SK-N-SH (cell line): ENCODE data around the gene KRT40. TPM values are rescaled to one million over a fixed set of nuclear protein-coding genes. Genes with fewer than 3 reads are reported as not detected.

Experiments
- CTCF ChIA-PET: fragments of 300-600, 350-600 bp; formaldehyde crosslinking; extraction: SDS; loops from one replicate; lab custom pipeline; 2021; lab: Yijun Ruan, JAX
- POLR2A ChIA-PET: fragments of 350-600 bp; sonication (Branson Sonifier 250); formaldehyde crosslinking; extraction: SDS; loops from one replicate; lab custom pipeline; 2020; ENCODE audit warnings: antibody characterized with exemption, inconsistent platforms; lab: Yijun Ruan, JAX
- DNase-seq: peaks from one replicate; pipeline ENCODE4 v3.0.0; 2012
- H2AFZ ChIP-seq: fragments of 200-600 bp; sonication (generic); 2 replicates; pipeline ENCODE4 v1.8.1; 2016; ENCODE audit warnings: antibody characterized with exemption, mild to moderate bottlenecking, low read depth
- H3F3A ChIP-seq: fragments of 200-600 bp; sonication (generic); replicated peaks from 2 replicates; pipeline ENCODE3; 2016; ENCODE audit warnings: antibody characterized with exemption, mild to moderate bottlenecking; ENCODE audit not compliant: insufficient read depth
- H3K27ac ChIP-seq, 2 experiments: fragments of 200-500 bp in 1 of 2; fragments of 200-600 bp in 1 of 2; sonication (Bioruptor generic) in 1 of 2; sonication (generic), shearing (Covaris generic) in 1 of 2; 2 replicates each; pipeline versions ENCODE4 v1.5.1 to v1.6.1; 2014 to 2016; ENCODE audit warnings: low read depth in 2 of 2, inconsistent platforms in 1 of 2, low read length in 1 of 2, mild to moderate bottlenecking in 1 of 2, mixed read lengths in 1 of 2
- H3K27me3 ChIP-seq: fragments of 200-600 bp; sonication (generic), shearing (Covaris generic); 2 replicates; pipeline ENCODE4 v1.6.1; 2016; ENCODE audit warnings: mixed run types; ENCODE audit not compliant: insufficient read depth
- H3K36me3 ChIP-seq, 2 experiments: fragments of 200-500 bp in 1 of 2; fragments of 200-600 bp in 1 of 2; sonication (Bioruptor generic) in 1 of 2; sonication (generic) in 1 of 2; replicated peaks in 1 of 2; 2 replicates each; pipeline versions ENCODE3 to v1.5.1; 2014 to 2016; ENCODE audit warnings: low read length in 1 of 2, mild to moderate bottlenecking in 1 of 2; ENCODE audit not compliant: insufficient read depth in 2 of 2, control insufficient read depth in 1 of 2
- H3K4me1 ChIP-seq, 2 experiments: fragments of 200-500 bp in 1 of 2; fragments of 200-600 bp in 1 of 2; sonication (Bioruptor generic) in 1 of 2; sonication (generic), shearing (Covaris generic) in 1 of 2; 2 replicates each; pipeline versions ENCODE4 v1.5.1 to v1.6.1; 2014 to 2016; ENCODE audit warnings: low read depth in 1 of 2, low read length in 1 of 2, mixed run types in 1 of 2; ENCODE audit not compliant: insufficient read depth in 2 of 2, control insufficient read depth in 1 of 2
- H3K4me2 ChIP-seq: fragments of 200-600 bp; sonication (generic), shearing (Covaris generic); 2 replicates; pipeline ENCODE4 v1.6.1; 2017; ENCODE audit warnings: mixed run types
- H3K4me3 ChIP-seq, 2 experiments: fragments of 200-500 bp in 1 of 2; fragments of 200-600 bp in 1 of 2; sonication (Bioruptor generic) in 1 of 2; sonication (generic), shearing (Covaris generic) in 1 of 2; 2 replicates each; pipeline versions ENCODE4 v1.5.1 to v1.8.1; 2014 to 2016; ENCODE audit warnings: low read depth in 2 of 2, inconsistent platforms in 1 of 2, low read length in 1 of 2, mild to moderate bottlenecking in 1 of 2, mixed read lengths in 1 of 2, moderate library complexity in 1 of 2
- H3K79me2 ChIP-seq: fragments of 200-600 bp; sonication (generic); 2 replicates; pipeline ENCODE4 v1.8.1; 2017; ENCODE audit warnings: mild to moderate bottlenecking; ENCODE audit not compliant: insufficient read depth
- H3K9ac ChIP-seq: fragments of 200-600 bp; sonication (generic); 2 replicates; pipeline ENCODE4 v1.6.1; 2017; ENCODE audit warnings: mixed run types
- H3K9me2 ChIP-seq: fragments of 200-600 bp; sonication (generic); 2 replicates; pipeline ENCODE4 v1.6.1; 2017; ENCODE audit warnings: mixed run types
- H3K9me3 ChIP-seq: fragments of 200-600 bp; sonication (generic); 2 replicates; pipeline ENCODE4 v1.6.1; 2017; ENCODE audit warnings: mixed run types, mild to moderate bottlenecking, moderate library complexity
- H4K20me1 ChIP-seq: fragments of 200-600 bp; sonication (generic); 2 replicates; pipeline ENCODE4 v1.6.1; 2017; ENCODE audit warnings: mild to moderate bottlenecking, mixed run types; ENCODE audit not compliant: insufficient read depth
- CHD2 ChIP-seq: fragments of 150-350 bp; IDR thresholded peaks from 2 replicates; pipeline ENCODE4 v1.6.1; 2018; ENCODE audit warnings: low read length; ENCODE audit not compliant: partially characterized antibody
- ELF1 ChIP-seq: IDR thresholded peaks from 2 replicates; pipeline ENCODE4 v1.4.0; 2012
- EP300 ChIP-seq, 2 experiments: IDR thresholded peaks; 2 replicates each; pipeline versions ENCODE4 v1.4.0 to v1.6.1; 2012; ENCODE audit warnings: borderline replicate concordance in 1 of 2, low read depth in 1 of 2, low read length in 1 of 2
- EZH2phosphoT487 ChIP-seq: fragments of 200-600 bp; sonication (generic); IDR thresholded peaks from 2 replicates; pipeline ENCODE4 v1.6.1; 2017; ENCODE audit warnings: low read depth, mixed run types, mild to moderate bottlenecking, antibody characterized with exemption, moderate library complexity, borderline replicate concordance
- FOSL2 ChIP-seq: IDR thresholded peaks from 2 replicates; pipeline ENCODE4 v1.4.0; 2012; ENCODE audit warnings: low read depth, mild to moderate bottlenecking, moderate library complexity, borderline replicate concordance
- FOXJ3 ChIP-seq: sonication (generic); formaldehyde crosslinking; IDR thresholded peaks from 2 replicates; pipeline ENCODE4 v1.5.1; 2020; ENCODE audit warnings: mild to moderate bottlenecking, missing genetic modification reagents
- FOXM1 ChIP-seq: IDR thresholded peaks from 2 replicates; pipeline ENCODE4 v1.4.0; 2012; ENCODE audit warnings: low read depth, mild to moderate bottlenecking
- GABPA ChIP-seq: IDR thresholded peaks from 2 replicates; pipeline ENCODE4 v1.4.0; 2012; ENCODE audit warnings: low read depth, mild to moderate bottlenecking
- IRF3 ChIP-seq: fragments of 150-350 bp; IDR thresholded peaks from 2 replicates; pipeline ENCODE4 v1.6.1; 2016; ENCODE audit warnings: mild to moderate bottlenecking, low read depth, low read length
- JUND ChIP-seq: IDR thresholded peaks from 2 replicates; pipeline ENCODE4 v1.4.0; 2012
- MAX ChIP-seq: IDR thresholded peaks from 2 replicates; pipeline ENCODE4 v1.4.0; 2012; ENCODE audit warnings: low read depth
- MEF2A ChIP-seq: IDR thresholded peaks from 2 replicates; pipeline ENCODE4 v1.4.0; 2012; ENCODE audit warnings: low read depth, borderline replicate concordance
- MXI1 ChIP-seq: IDR thresholded peaks from 2 replicates; pipeline ENCODE4 v1.6.1; 2012; ENCODE audit warnings: mild to moderate bottlenecking, low read depth, low read length, improper control_type of control experiment
- NRF1 ChIP-seq: IDR thresholded peaks from 2 replicates; pipeline ENCODE4 v1.6.1; 2012; ENCODE audit warnings: low read depth, mild to moderate bottlenecking, low read length
- POLR2AphosphoS5 ChIP-seq: IDR thresholded peaks from 2 replicates; pipeline ENCODE4 v1.6.1; 2012; ENCODE audit warnings: low read depth, low read length
- RAD21 ChIP-seq: IDR thresholded peaks from 2 replicates; pipeline ENCODE4 v1.6.1; 2012; ENCODE audit warnings: mild to moderate bottlenecking, low read length
- RCOR1 ChIP-seq: fragments of 150-350 bp; IDR thresholded peaks from 2 replicates; pipeline ENCODE4 v1.6.1; 2017; ENCODE audit warnings: antibody characterized with exemption, low read length
- RXRA ChIP-seq: IDR thresholded peaks from 2 replicates; pipeline ENCODE4 v1.4.0; 2012; ENCODE audit warnings: low read depth, mild to moderate bottlenecking, borderline replicate concordance
- SMC3 ChIP-seq: IDR thresholded peaks from 2 replicates; pipeline ENCODE4 v1.6.1; 2012; ENCODE audit warnings: low read depth, low read length, improper control_type of control experiment
- TEAD4 ChIP-seq: IDR thresholded peaks from 2 replicates; pipeline ENCODE4 v1.4.0; 2012; ENCODE audit warnings: mild to moderate bottlenecking, borderline replicate concordance; ENCODE audit not compliant: insufficient read depth
- USF2 ChIP-seq: fragments of 150-350 bp; IDR thresholded peaks from 2 replicates; pipeline ENCODE4 v1.6.1; 2017; ENCODE audit warnings: antibody characterized with exemption, low read length, low read depth, borderline replicate concordance
- YY1 ChIP-seq: IDR thresholded peaks from 2 replicates; pipeline ENCODE4 v1.4.0; 2012; ENCODE audit warnings: low read depth, mild to moderate bottlenecking
- WGBS: methylation state at CpG from one replicate; pipeline ENCODE4 v1.1.6; 2017; ENCODE audit warnings: low lambda C conversion rate; 5-methylcytosine and 5-hydroxymethylcytosine counted together
- polyA plus RNA-seq, 3 experiments: library from polyadenylated mRNA; depleted of rRNA; stranded (reverse); fragments of >200 nt; gene quantifications; 2 replicates each; pipeline ENCODE4 v1.2.3, GENCODE V29; 2012
- TF ChIP-seq, protein P1 (sequence below): IDR thresholded peaks from 2 replicates; pipeline ENCODE4 v1.4.0; 2012; ENCODE audit warnings: low read depth, borderline replicate concordance

The KRT40 gene
- polyA plus RNA-seq, 1 of the 3 experiments (the other 2 are of a cell fraction) = not detected

DNA sequence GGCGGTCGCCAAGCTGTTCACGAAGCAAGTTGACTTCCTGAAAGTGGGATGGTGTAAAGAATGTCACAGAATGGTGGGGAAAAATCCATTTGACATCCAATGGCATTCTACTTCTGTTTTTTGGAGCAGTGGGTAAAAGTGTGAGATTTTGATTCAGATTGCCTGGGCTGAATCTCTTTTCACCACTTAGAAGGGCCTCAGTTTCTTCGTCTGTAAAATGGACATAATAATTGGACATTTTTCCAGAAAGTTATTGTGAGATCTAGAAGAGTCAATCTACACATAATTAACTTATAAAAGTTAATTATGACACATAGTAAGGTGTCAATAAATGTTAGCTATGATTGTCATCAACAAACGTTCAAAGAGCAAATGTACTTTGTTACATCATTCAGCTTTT, 3.0 kb downstream of the KRT40 start:
- H3K27me3 ChIP-seq = peaks cover 37% of the 10 kb centered on the region; the same call in 1 of the 2 replicates
- no peaks in the 10 kb centered on the region for H3K9me2 ChIP-seq
- H3K79me2 ChIP-seq = no peaks in the 10 kb centered on the region
- no peaks in the 10 kb centered on the region; a peak in 1 of 4 replicates for H3K4me1 ChIP-seq
- TF ChIP-seq JUND = no peak
- no peak for TF ChIP-seq YY1
- TF ChIP-seq, protein P1, sequence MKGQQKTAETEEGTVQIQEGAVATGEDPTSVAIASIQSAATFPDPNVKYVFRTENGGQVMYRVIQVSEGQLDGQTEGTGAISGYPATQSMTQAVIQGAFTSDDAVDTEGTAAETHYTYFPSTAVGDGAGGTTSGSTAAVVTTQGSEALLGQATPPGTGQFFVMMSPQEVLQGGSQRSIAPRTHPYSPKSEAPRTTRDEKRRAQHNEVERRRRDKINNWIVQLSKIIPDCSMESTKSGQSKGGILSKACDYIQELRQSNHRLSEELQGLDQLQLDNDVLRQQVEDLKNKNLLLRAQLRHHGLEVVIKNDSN = no peak
- TF ChIP-seq FOSL2 = no peak
- no peak for TF ChIP-seq RXRA
- TF ChIP-seq FOXJ3 (CRISPR knock-in tag) = no peak
- TF ChIP-seq MXI1 = no peak
- WGBS = 23% methylated on average over 5 of the region's 5 CpGs
- H2AFZ ChIP-seq = no peak overlapping the region
- no peak for DNase-seq
- no peak overlapping the region for H3K4me3 ChIP-seq
- H3K27ac ChIP-seq = no peak overlapping the region
- no peaks in the 10 kb centered on the region for H4K20me1 ChIP-seq
- POLR2A ChIA-PET = no interaction called here
- H3K9ac ChIP-seq = no peak overlapping the region
- H3K9me3 ChIP-seq = no peaks in the 10 kb centered on the region
- H3K36me3 ChIP-seq = no peaks in the 10 kb centered on the region
- no peak overlapping the region for H3K4me2 ChIP-seq
- CTCF ChIA-PET = interaction anchor here (0.6 to 1.4 kb wide), 2 partner anchors 83 to 667 kb away, joined by 3 read pairs; no protein-coding TSS in a partner anchor
- H3F3A ChIP-seq = no peaks in the 10 kb centered on the region

DNA sequence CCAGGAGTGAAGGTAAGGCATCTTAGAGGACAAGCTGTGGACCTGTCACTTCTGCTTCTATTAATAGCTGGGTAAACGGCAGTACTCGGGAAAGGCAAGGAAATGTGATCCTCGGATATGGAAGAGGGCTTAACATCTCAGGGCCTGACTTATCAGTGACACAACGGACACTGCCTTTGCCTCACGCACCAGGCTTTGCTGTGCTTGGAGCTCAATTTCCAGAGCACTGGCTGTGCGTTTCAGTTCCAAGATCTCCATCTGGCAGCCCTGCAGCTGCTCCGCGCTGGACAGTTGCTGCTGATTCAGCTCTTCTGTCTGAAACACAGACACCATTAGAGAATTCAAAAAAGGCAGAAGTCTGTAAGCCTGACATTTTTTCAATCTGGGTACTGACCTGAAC, 3.5 kb downstream of the KRT40 start:
- no peak overlapping the region for H3K27ac ChIP-seq
- TF ChIP-seq NRF1 (no peak), IRF3 (no peak), USF2 (no peak), CHD2 (no peak), RCOR1 (no peak), MAX (no peak), EZH2phosphoT487 (no peak), RXRA (no peak), RAD21 (no peak), TEAD4 (no peak), SMC3 (no peak), POLR2AphosphoS5 (no peak), YY1 (no peak), ELF1 (no peak), EP300 (IDR thresholded peaks at IDR 0.05; ENCODE audit: borderline replicate concordance in 1 of 2, low read depth in 1 of 2, low read length in 1 of 2) (no peak), MEF2A (no peak), MXI1 (no peak), FOXM1 (no peak), GABPA (no peak)
- TF ChIP-seq, protein P1 = no peak
- H3K79me2 ChIP-seq = no peaks in the 10 kb centered on the region
- no peaks in the 10 kb centered on the region for H4K20me1 ChIP-seq
- no peak overlapping the region for H2AFZ ChIP-seq
- no peaks in the 10 kb centered on the region; a peak in 1 of 4 replicates for H3K4me1 ChIP-seq
- no peaks in the 10 kb centered on the region for H3K36me3 ChIP-seq
- POLR2A ChIA-PET = no interaction called here
- H3F3A ChIP-seq = no peaks in the 10 kb centered on the region
- no peaks in the 10 kb centered on the region for H3K9me2 ChIP-seq
- H3K4me2 ChIP-seq = no peak overlapping the region
- CTCF ChIA-PET = interaction anchor here (0.6 to 1.4 kb wide), 2 partner anchors 83 to 668 kb away, joined by 3 read pairs; no protein-coding TSS in a partner anchor
- H3K9me3 ChIP-seq = no peaks in the 10 kb centered on the region
- peaks cover 41% of the 10 kb centered on the region; the same call in 1 of the 2 replicates for H3K27me3 ChIP-seq
- no peak overlapping the region for H3K9ac ChIP-seq
- no peak overlapping the region for H3K4me3 ChIP-seq
- DNase-seq = no peak
- 11% methylated on average over 7 of the region's 8 CpGs for WGBS
